SK-N-DZ (cell line): ENCODE data around the gene UBE2J1. TPM values are rescaled to one million over a fixed set of nuclear protein-coding genes. Genes with fewer than 3 reads are reported as not detected.
"Not testable (repeated sequence)": the region's sequence is repeated elsewhere in the genome, so short reads cannot be mapped to it uniquely, and the experiment has no call there.

Experiments used
- DNase-seq: peaks from one replicate; pipeline ENCODE4 v3.0.0-alpha.2; 2015; ENCODE audit warnings: low spot score
- polyA plus RNA-seq, 2 experiments: library from polyadenylated mRNA; depleted of rRNA; stranded (reverse); fragments of >200 nt; gene quantifications; 2 replicates each; pipeline ENCODE4 v1.2.3, GENCODE V29; 2014

The UBE2J1 gene
- 22.8 and 23.8 TPM in 2 replicates for polyA plus RNA-seq (2014; cell fraction: cytosol; rRNA removed)
- 10.8 and 11.4 TPM in 2 replicates for polyA plus RNA-seq (2014; cell fraction: nucleus; rRNA removed)

GRCh38 chr6:89352278-89353117 lies at the start of gene UBE2J1:
Gene UBE2J1 (minus strand): TSS chr6:89352722. CDS start chr6:89352569, 153 bp downstream.
- peak; percentile 82 for DNase-seq

GRCh38 chr6:89400912-89401399 lies 48.4 kb upstream of the UBE2J1 start:
- no peak for DNase-seq

GRCh38 chr6:89400050-89400449 lies 47.5 kb upstream of the UBE2J1 start:
- DNase-seq = no peak

- no peak for DNase-seq
These were observed 46.4 kb upstream of the UBE2J1 start for GRCh38 chr6:89398762-89399525.

GRCh38 chr6:89397884-89398283 lies 45.4 kb upstream of the UBE2J1 start:
- DNase-seq = not testable (repeated sequence)

- DNase-seq = no peak
These were observed 41.1 kb upstream of the UBE2J1 start for GRCh38 chr6:89393659-89394058.

GRCh38 chr6:89392823-89393222 lies 40.3 kb upstream of the UBE2J1 start:
- no peak for DNase-seq

- no peak for DNase-seq
These were observed 36.3 kb upstream of the UBE2J1 start for GRCh38 chr6:89388846-89389245.

GRCh38 chr6:89387516-89388201 lies 35.1 kb upstream of the UBE2J1 start:
- DNase-seq = no peak

GRCh38 chr6:89386917-89387491 lies 34.5 kb upstream of the UBE2J1 start:
- DNase-seq = no peak

GRCh38 chr6:89385846-89386245 lies 33.3 kb upstream of the UBE2J1 start:
- DNase-seq = no peak

GRCh38 chr6:89385156-89385667 lies 32.7 kb upstream of the UBE2J1 start:
- DNase-seq = no peak

- DNase-seq = no peak
These were observed 28.5 kb upstream of the UBE2J1 start for GRCh38 chr6:89381031-89381430.

- no peak for DNase-seq
These were observed 26.8 kb upstream of the UBE2J1 start for GRCh38 chr6:89379281-89379680.

- no peak for DNase-seq
These were observed 26.1 kb upstream of the UBE2J1 start for GRCh38 chr6:89378628-89379027.

- DNase-seq = peak; percentile 23
These were observed 23.1 kb upstream of the UBE2J1 start for GRCh38 chr6:89375427-89376267.

GRCh38 chr6:89372506-89372901 lies 20.0 kb upstream of the UBE2J1 start:
- no peak for DNase-seq

- DNase-seq = peak; percentile 53
These were observed 19.5 kb upstream of the UBE2J1 start for GRCh38 chr6:89371849-89372505.

- DNase-seq = no peak
These were observed 16.5 kb upstream of the UBE2J1 start for GRCh38 chr6:89368999-89369398.

- DNase-seq = peak; percentile 56
These were observed 15.6 kb upstream of the UBE2J1 start for GRCh38 chr6:89368107-89368506.
